Measurements from ENCODE around the gene CFB.
A peak's percentile ranks its signal among the peaks of the same experiment; 100 is the strongest.

CFB gene

GRCh38 chr6:31966997-31967925 is 21.4 kb downstream of the CFB start:
- TF ChIP-seq CTCF (IDR thresholded peaks at IDR 0.05; ENCODE audit: insufficient read depth, low read depth, low read length, missing control alignments) = no peak
- DNase-seq (ENCODE audit: low read depth) = no peak
- H3K4me3 ChIP-seq (ENCODE audit: low read depth, low read length) = no peak overlapping the region

- no peak overlapping the region for H3K4me3 ChIP-seq (ENCODE audit: low read depth, low read length)
- DNase-seq (ENCODE audit: low read depth) = no peak
- TF ChIP-seq CTCF (IDR thresholded peaks at IDR 0.05; ENCODE audit: insufficient read depth, low read depth, low read length, missing control alignments) = no peak
Measured at GRCh38 chr6:31967926-31968320, 22.0 kb downstream of the CFB start.

GRCh38 chr6:31968326-31968725 is 22.4 kb downstream of the CFB start:
- no peak overlapping the region for H3K4me3 ChIP-seq (ENCODE audit: low read depth, low read length)
- DNase-seq (ENCODE audit: low read depth) = no peak
- no peak for TF ChIP-seq CTCF (IDR thresholded peaks at IDR 0.05; ENCODE audit: insufficient read depth, low read depth, low read length, missing control alignments)

- DNase-seq (ENCODE audit: low read depth) = no peak
- H3K4me3 ChIP-seq (ENCODE audit: low read depth, low read length) = no peak overlapping the region
- no peak for TF ChIP-seq CTCF (IDR thresholded peaks at IDR 0.05; ENCODE audit: insufficient read depth, low read depth, low read length, missing control alignments)
Measured at GRCh38 chr6:31968791-31969711, 23.2 kb downstream of the CFB start.

GRCh38 chr6:31969712-31970603 is 24.1 kb downstream of the CFB start:
- no peak for TF ChIP-seq CTCF (IDR thresholded peaks at IDR 0.05; ENCODE audit: insufficient read depth, low read depth, low read length, missing control alignments)
- DNase-seq (ENCODE audit: low read depth) = no peak
- no peak overlapping the region for H3K4me3 ChIP-seq (ENCODE audit: low read depth, low read length)

GRCh38 chr6:31970604-31971271 is 24.8 kb downstream of the CFB start:
- no peak for TF ChIP-seq CTCF (IDR thresholded peaks at IDR 0.05; ENCODE audit: insufficient read depth, low read depth, low read length, missing control alignments)
- peak overlapping the region; percentile 74 for H3K4me3 ChIP-seq (ENCODE audit: low read depth, low read length)
- DNase-seq (ENCODE audit: low read depth) = no peak

All from GM12865 (cell line).